ENCODE measurements around the gene ESYT2.
"Not testable (repeated sequence)": the region's sequence is repeated elsewhere in the genome, so short reads cannot be mapped to it uniquely, and the experiment has no call there.

The ESYT2 gene

DNA sequence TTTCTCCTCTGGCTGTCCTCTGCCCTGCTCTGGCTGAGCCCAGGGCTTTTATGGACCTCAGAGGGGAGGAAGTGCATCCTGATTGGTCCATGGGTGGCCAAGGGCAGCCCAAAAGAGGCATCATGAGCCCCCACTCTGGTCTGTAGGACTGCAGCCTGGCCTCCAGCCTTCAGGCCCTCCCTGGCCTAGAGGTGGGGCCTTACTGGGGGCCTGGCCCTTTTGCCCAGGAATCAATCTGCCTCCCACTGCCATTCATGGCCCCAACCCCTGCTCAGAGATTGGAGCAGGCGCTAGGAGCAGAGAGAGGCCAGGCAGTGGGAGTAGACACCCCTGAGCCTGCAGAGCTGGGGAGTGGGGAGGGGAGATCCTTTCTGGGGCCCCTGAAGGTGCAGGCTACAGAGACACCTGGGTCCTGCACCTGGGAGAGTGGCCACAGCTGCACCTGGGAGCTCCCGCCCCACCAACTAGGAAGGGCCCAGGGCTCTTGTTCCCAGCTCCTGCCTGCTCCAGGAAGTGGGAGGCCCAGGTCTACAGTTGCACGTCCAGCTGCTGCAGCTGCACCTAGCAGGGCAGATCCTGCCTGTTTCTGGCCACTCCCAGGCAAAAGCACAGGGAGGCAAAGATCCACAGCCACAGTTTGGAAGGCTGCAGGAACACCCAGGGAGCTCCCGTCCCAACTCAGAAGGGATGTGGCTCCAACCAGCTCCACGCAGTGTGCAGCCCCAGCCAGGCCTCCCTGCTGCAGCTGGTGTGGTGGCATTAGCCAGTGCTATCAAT is 20.6 kb upstream of the ESYT2 start:
- TF ChIP-seq CTCF (conservative IDR thresholded peaks at IDR 0.05; ENCODE audit: control insufficient read depth, insufficient read depth, low read depth, low read length) = no peak
- H3K4me3 ChIP-seq (ENCODE audit: control insufficient read depth, low read depth, low read length) = no peak overlapping the region
- DNase-seq (ENCODE audit: low read depth) = no peak

GRCh38 chr7:158849442-158849767 is 20.1 kb upstream of the ESYT2 start:
- TF ChIP-seq CTCF (conservative IDR thresholded peaks at IDR 0.05; ENCODE audit: control insufficient read depth, insufficient read depth, low read depth, low read length) = no peak
- DNase-seq (ENCODE audit: low read depth) = no peak
- H3K4me3 ChIP-seq (ENCODE audit: control insufficient read depth, low read depth, low read length) = no peak overlapping the region

GRCh38 chr7:158847451-158847866 is 18.1 kb upstream of the ESYT2 start:
- peak; percentile 49 for DNase-seq (ENCODE audit: low read depth)
- TF ChIP-seq CTCF (conservative IDR thresholded peaks at IDR 0.05; ENCODE audit: control insufficient read depth, insufficient read depth, low read depth, low read length) = no peak
- H3K4me3 ChIP-seq (ENCODE audit: control insufficient read depth, low read depth, low read length) = no peak overlapping the region

- no peak for TF ChIP-seq CTCF (conservative IDR thresholded peaks at IDR 0.05; ENCODE audit: control insufficient read depth, insufficient read depth, low read depth, low read length)
- H3K4me3 ChIP-seq (ENCODE audit: control insufficient read depth, low read depth, low read length) = no peak overlapping the region
- DNase-seq (ENCODE audit: low read depth) = no peak
Observed at GRCh38 chr7:158846304-158846703, 17.0 kb upstream of the ESYT2 start.

- DNase-seq (ENCODE audit: low read depth) = no peak
- no peak for TF ChIP-seq CTCF (conservative IDR thresholded peaks at IDR 0.05; ENCODE audit: control insufficient read depth, insufficient read depth, low read depth, low read length)
- no peak overlapping the region for H3K4me3 ChIP-seq (ENCODE audit: control insufficient read depth, low read depth, low read length)
Observed at GRCh38 chr7:158843771-158844170, 14.5 kb upstream of the ESYT2 start.

DNA sequence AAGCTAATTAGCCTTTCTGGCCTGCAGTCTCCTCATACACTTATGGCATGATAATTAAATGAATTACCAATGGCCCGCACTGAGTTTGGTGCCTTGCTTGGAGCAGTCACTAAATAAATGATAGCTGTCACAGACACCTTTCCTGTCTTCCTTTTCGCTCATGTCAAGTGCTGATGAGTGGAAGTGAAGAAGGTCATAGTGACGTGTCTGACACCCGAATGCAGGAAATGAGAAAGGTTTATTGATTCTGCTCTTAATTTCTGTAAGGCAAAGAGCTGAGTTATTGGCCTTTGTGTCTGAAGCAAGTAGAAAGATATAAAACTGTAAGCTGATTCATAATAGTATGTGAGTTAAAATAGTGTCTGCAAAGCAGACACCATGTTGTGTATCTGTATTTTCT is 13.2 kb upstream of the ESYT2 start:
- no peak for TF ChIP-seq CTCF (conservative IDR thresholded peaks at IDR 0.05; ENCODE audit: control insufficient read depth, insufficient read depth, low read depth, low read length)
- no peak overlapping the region for H3K4me3 ChIP-seq (ENCODE audit: control insufficient read depth, low read depth, low read length)
- no peak for DNase-seq (ENCODE audit: low read depth)

- no peak overlapping the region for H3K4me3 ChIP-seq (ENCODE audit: control insufficient read depth, low read depth, low read length)
- no peak for TF ChIP-seq CTCF (conservative IDR thresholded peaks at IDR 0.05; ENCODE audit: control insufficient read depth, insufficient read depth, low read depth, low read length)
- no peak for DNase-seq (ENCODE audit: low read depth)
Observed at GRCh38 chr7:158840604-158841003, 11.3 kb upstream of the ESYT2 start.

- H3K4me3 ChIP-seq (ENCODE audit: control insufficient read depth, low read depth, low read length); DNase-seq (ENCODE audit: low read depth): not testable (repeated sequence)
Observed at GRCh38 chr7:158839177-158839576, 9.9 kb upstream of the ESYT2 start.
